Loucy (cell line): ENCODE results near the gene NECAP2.
"Not testable (repeated sequence)": the region's sequence is repeated elsewhere in the genome, so short reads cannot be mapped to it uniquely, and the experiment has no call there.

Experiments used
- H2AFZ ChIP-seq: fragments of 200-600 bp; sonication (generic); 2 replicates; pipeline ENCODE4 v1.6.0; 2016; ENCODE audit warnings: antibody characterized with exemption, mild to moderate bottlenecking, low read length, moderate library complexity
- H3F3A ChIP-seq: fragments of 200-600 bp; 2 replicates; pipeline ENCODE4 v1.6.0; 2016; ENCODE audit warnings: antibody characterized with exemption, low read depth, mild to moderate bottlenecking
- H3K27me3 ChIP-seq: fragments of 200-600 bp; sonication (generic); 2 replicates; pipeline ENCODE4 v1.6.1; 2014; ENCODE audit warnings: low read length, mild to moderate bottlenecking; ENCODE audit not compliant: insufficient read depth, poor library complexity, severe bottlenecking
- H3K36me3 ChIP-seq: fragments of 200-600 bp; sonication (generic); 2 replicates; pipeline ENCODE4 v1.6.1; 2016; ENCODE audit warnings: low read length; ENCODE audit not compliant: insufficient read depth
- H3K4me1 ChIP-seq: fragments of 200-600 bp; sonication (generic); 2 replicates; pipeline ENCODE4 v1.5.1; 2014; ENCODE audit warnings: low read length, mild to moderate bottlenecking; ENCODE audit not compliant: insufficient read depth, poor library complexity, severe bottlenecking
- H3K4me2 ChIP-seq: fragments of 200-600 bp; sonication (generic); 2 replicates; pipeline ENCODE4 v1.6.0; 2014; ENCODE audit warnings: antibody characterized with exemption, low read length, low read depth, mild to moderate bottlenecking; ENCODE audit not compliant: poor library complexity, severe bottlenecking
- H3K4me3 ChIP-seq: fragments of 200-600 bp; sonication (generic); 2 replicates; pipeline ENCODE4 v1.5.1; 2014; ENCODE audit warnings: low read length, mild to moderate bottlenecking, mixed read lengths; ENCODE audit not compliant: poor library complexity, severe bottlenecking
- H3K79me2 ChIP-seq: fragments of 200-600 bp; sonication (generic); 2 replicates; pipeline ENCODE4 v1.6.1; 2014; ENCODE audit warnings: low read length; ENCODE audit not compliant: insufficient read depth
- H3K9ac ChIP-seq: fragments of 200-600 bp; sonication (generic); 2 replicates; pipeline ENCODE4 v1.6.0; 2014; ENCODE audit warnings: mild to moderate bottlenecking, low read depth, low read length, moderate library complexity; ENCODE audit not compliant: poor library complexity, severe bottlenecking
- H3K9me2 ChIP-seq: fragments of 200-600 bp; sonication (generic); replicated peaks from 2 replicates; pipeline ENCODE4 v1.6.1; 2016; ENCODE audit warnings: low read depth, low read length, mixed read lengths
- H3K9me3 ChIP-seq: fragments of 200-600 bp; sonication (generic); 2 replicates; pipeline ENCODE4 v1.6.1; 2014; ENCODE audit warnings: mild to moderate bottlenecking, antibody characterized with exemption, low read length, low read depth; ENCODE audit not compliant: insufficient read depth
- H4K20me1 ChIP-seq: fragments of 200-600 bp; sonication (generic); 2 replicates; pipeline ENCODE4 v1.6.0; 2014; ENCODE audit warnings: antibody characterized with exemption, low read length, mild to moderate bottlenecking; ENCODE audit not compliant: insufficient read depth, poor library complexity, severe bottlenecking
- CTCF ChIP-seq: fragments of 200-600 bp; sonication (generic); conservative IDR thresholded peaks from 2 replicates; pipeline ENCODE4 v1.5.1; 2014; ENCODE audit warnings: mild to moderate bottlenecking, antibody characterized with exemption, low read length
- EZH2phosphoT487 ChIP-seq: fragments of 200-600 bp; IDR thresholded peaks from 2 replicates; pipeline ENCODE4 v1.6.1; 2018; ENCODE audit warnings: antibody characterized with exemption, mild to moderate bottlenecking, moderate library complexity, borderline replicate concordance

Gene NECAP2

GRCh38 chr1:16484931-16485330 is 44.4 kb downstream of the NECAP2 start:
- H3K4me3 ChIP-seq, result no peak overlapping the region

GRCh38 chr1:16486316-16486715 is 45.8 kb downstream of the NECAP2 start:
- not testable (repeated sequence) for H3K9ac ChIP-seq, H3K4me1 ChIP-seq, H4K20me1 ChIP-seq, H3K9me2 ChIP-seq, H3F3A ChIP-seq, H3K36me3 ChIP-seq, H3K4me2 ChIP-seq, H2AFZ ChIP-seq, H3K79me2 ChIP-seq, H3K27me3 ChIP-seq, H3K4me3 ChIP-seq, H3K9me3 ChIP-seq

More at GRCh38 chr1:16484931-16485330, 44.4 kb downstream of the NECAP2 start:
- Histone ChIP-seq H3K79me2 (no peaks in the 10 kb centered on the region), H3F3A (no peaks in the 10 kb centered on the region), H3K9me3 (no peaks in the 10 kb centered on the region), H3K27me3 (no peaks in the 10 kb centered on the region), H2AFZ (no peak overlapping the region), H3K9ac (no peak overlapping the region), H3K36me3 (no peaks in the 10 kb centered on the region), H3K4me1 (no peaks in the 10 kb centered on the region), H3K4me2 (no peak overlapping the region), H3K9me2 (no peaks in the 10 kb centered on the region), H4K20me1 (no peaks in the 10 kb centered on the region)
- TF ChIP-seq EZH2phosphoT487, result no peak
- TF ChIP-seq CTCF, result no peak

DNA sequence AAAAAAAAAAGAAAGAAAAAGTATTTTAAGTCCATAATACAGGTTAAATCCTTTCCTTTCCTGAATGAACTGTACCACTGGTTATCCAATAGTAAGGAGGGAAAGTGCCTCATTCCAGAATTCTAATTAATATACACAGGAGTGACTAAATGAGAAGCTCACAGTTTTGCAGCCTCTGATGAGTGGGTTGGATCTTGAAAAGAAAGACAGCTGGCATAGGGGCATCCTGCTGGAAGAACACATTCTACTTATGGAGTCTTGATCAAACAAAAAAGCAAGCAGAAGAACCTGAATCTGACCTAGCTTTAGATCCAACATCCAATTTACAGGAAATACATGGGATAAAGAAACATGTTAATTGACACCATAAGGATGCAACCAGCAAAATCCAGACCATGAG is 46.5 kb downstream of the NECAP2 start:
- H4K20me1 ChIP-seq, H3K4me3 ChIP-seq, H2AFZ ChIP-seq, H3K79me2 ChIP-seq, H3K4me1 ChIP-seq, H3K9me2 ChIP-seq, H3K27me3 ChIP-seq, H3K36me3 ChIP-seq, H3K4me2 ChIP-seq, H3K9ac ChIP-seq, H3F3A ChIP-seq, H3K9me3 ChIP-seq: not testable (repeated sequence)

DNA sequence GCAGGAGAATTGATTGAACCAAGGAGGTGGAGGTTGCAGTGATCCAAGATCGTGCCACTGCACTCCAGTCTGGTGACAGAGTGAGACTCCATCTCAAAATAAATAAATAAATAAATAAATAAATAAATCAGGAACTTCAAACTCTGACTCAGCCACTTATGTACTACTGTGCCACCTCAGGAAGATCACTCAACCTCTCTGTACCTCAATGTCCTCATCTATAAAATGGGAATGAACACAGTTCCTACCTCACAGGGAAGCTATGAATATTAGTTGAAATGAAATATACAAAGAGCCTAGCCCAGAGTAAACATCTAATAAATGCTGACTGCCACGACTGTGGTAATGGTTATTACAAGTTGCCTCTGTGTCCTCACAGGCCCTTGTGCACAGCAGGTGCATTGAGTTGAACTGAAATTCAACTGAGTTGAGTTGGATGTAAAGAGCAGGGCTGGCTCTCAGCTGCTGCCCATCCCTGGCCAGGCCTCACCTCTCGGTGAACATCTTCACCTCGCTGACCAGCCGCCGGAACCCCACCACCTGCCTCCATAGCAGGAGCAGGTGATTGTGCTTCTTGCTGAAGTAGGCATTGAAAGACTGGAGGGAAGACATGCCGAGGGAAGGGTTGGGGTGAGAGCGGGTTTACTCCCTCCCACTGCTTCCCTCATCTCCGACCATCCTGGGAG is 48.8 kb downstream of the NECAP2 start:
- H4K20me1 ChIP-seq, H3K4me1 ChIP-seq, H3K4me3 ChIP-seq, H2AFZ ChIP-seq, H3K9me2 ChIP-seq, H3K79me2 ChIP-seq, H3K4me2 ChIP-seq, H3K36me3 ChIP-seq, H3F3A ChIP-seq, H3K9ac ChIP-seq, H3K27me3 ChIP-seq, H3K9me3 ChIP-seq: not testable (repeated sequence)
